Measurements from ENCODE around the gene BPIFB6.

Gene BPIFB6

GRCh38 chr20:33092361-33092760 is 60.9 kb downstream of the BPIFB6 start:
- H3K23ac ChIP-seq (ENCODE audit: low read length): no peak overlapping the region
- H3K79me2 ChIP-seq (ENCODE audit: control insufficient read depth, insufficient read depth, low read length, poor library complexity): no peaks in the 10 kb centered on the region
- H2AK5ac ChIP-seq (ENCODE audit: low read length): no peak overlapping the region
- H3K18ac ChIP-seq (ENCODE audit: low read length): no peak overlapping the region
- no peaks in the 10 kb centered on the region for H3K36me3 ChIP-seq (ENCODE audit: control insufficient read depth in 1 of 2, insufficient read depth in 2 of 2, low read length in 2 of 2)
- no peak overlapping the region for H2BK12ac ChIP-seq (ENCODE audit: low read length)
- no peak overlapping the region for H3K14ac ChIP-seq (ENCODE audit: low read length)
- no peak overlapping the region for H3K4ac ChIP-seq (ENCODE audit: low read depth, low read length)
- no CpG with 5 or more reads among the region's 3 CpGs for WGBS (ENCODE audit: extremely low coverage, insufficient coverage, insufficient read length)
- H3K27ac ChIP-seq (ENCODE audit: low read depth, low read length): no peak overlapping the region
- no peak overlapping the region for H2BK120ac ChIP-seq (ENCODE audit: insufficient read depth, low read length, poor library complexity)
- no peaks in the 10 kb centered on the region for H3K4me1 ChIP-seq (ENCODE audit: control insufficient read depth in 1 of 2, insufficient read depth in 2 of 2, low read length in 2 of 2)
- no peak overlapping the region for H4K91ac ChIP-seq (ENCODE audit: low read depth, low read length)
- no peak overlapping the region for H4K8ac ChIP-seq (ENCODE audit: low read depth, low read length)
- H3K4me3 ChIP-seq (ENCODE audit: low read depth, low read length): no peak overlapping the region
- no peaks in the 10 kb centered on the region for H3K79me1 ChIP-seq (ENCODE audit: low read length)
- H3K9ac ChIP-seq (ENCODE audit: low read length): no peak overlapping the region
- H3K27me3 ChIP-seq (ENCODE audit: insufficient read depth, low read length): no peaks in the 10 kb centered on the region
- H4K12ac ChIP-seq (ENCODE audit: low read depth, low read length): no peak overlapping the region
- peaks cover 3% of the 10 kb centered on the region for H3K9me3 ChIP-seq (ENCODE audit: insufficient read depth, low read depth, low read length)
- H2AFZ ChIP-seq (ENCODE audit: insufficient read depth, low read length, poor library complexity): no peak overlapping the region
- no peak overlapping the region for H2BK5ac ChIP-seq (ENCODE audit: low read depth, low read length, poor library complexity)
- no peak overlapping the region for H3K4me2 ChIP-seq (ENCODE audit: low read length)
- no peak for DNase-seq

- DNase-seq: no peak
- H3K79me1 ChIP-seq (ENCODE audit: low read length): no peaks in the 10 kb centered on the region
- no peak overlapping the region for H4K8ac ChIP-seq (ENCODE audit: low read depth, low read length)
- no peak overlapping the region for H3K14ac ChIP-seq (ENCODE audit: low read length)
- H3K4ac ChIP-seq (ENCODE audit: low read depth, low read length): no peak overlapping the region
- H3K9ac ChIP-seq (ENCODE audit: low read length): no peak overlapping the region
- no peak overlapping the region for H2BK5ac ChIP-seq (ENCODE audit: low read depth, low read length, poor library complexity)
- H2BK12ac ChIP-seq (ENCODE audit: low read length): no peak overlapping the region
- no peak overlapping the region for H2AFZ ChIP-seq (ENCODE audit: insufficient read depth, low read length, poor library complexity)
- peaks cover 3% of the 10 kb centered on the region for H3K9me3 ChIP-seq (ENCODE audit: insufficient read depth, low read depth, low read length)
- H3K27me3 ChIP-seq (ENCODE audit: insufficient read depth, low read length): no peaks in the 10 kb centered on the region
- H3K27ac ChIP-seq (ENCODE audit: low read depth, low read length): no peak overlapping the region
- H3K79me2 ChIP-seq (ENCODE audit: control insufficient read depth, insufficient read depth, low read length, poor library complexity): no peaks in the 10 kb centered on the region
- H3K36me3 ChIP-seq (ENCODE audit: control insufficient read depth in 1 of 2, insufficient read depth in 2 of 2, low read length in 2 of 2): no peaks in the 10 kb centered on the region
- no peak overlapping the region for H4K12ac ChIP-seq (ENCODE audit: low read depth, low read length)
- H4K91ac ChIP-seq (ENCODE audit: low read depth, low read length): no peak overlapping the region
- 100% methylated on average over 1 of the region's 1 CpG for WGBS (ENCODE audit: extremely low coverage, insufficient coverage, insufficient read length)
- H3K23ac ChIP-seq (ENCODE audit: low read length): no peak overlapping the region
- H2AK5ac ChIP-seq (ENCODE audit: low read length): no peak overlapping the region
- no peak overlapping the region for H3K4me3 ChIP-seq (ENCODE audit: low read depth, low read length)
- no peaks in the 10 kb centered on the region for H3K4me1 ChIP-seq (ENCODE audit: control insufficient read depth in 1 of 2, insufficient read depth in 2 of 2, low read length in 2 of 2)
- H2BK120ac ChIP-seq (ENCODE audit: insufficient read depth, low read length, poor library complexity): no peak overlapping the region
- no peak overlapping the region for H3K4me2 ChIP-seq (ENCODE audit: low read length)
- no peak overlapping the region for H3K18ac ChIP-seq (ENCODE audit: low read length)
These were observed 61.6 kb downstream of the BPIFB6 start for GRCh38 chr20:33093074-33093473.

- H3K14ac ChIP-seq (ENCODE audit: low read length): no peak overlapping the region
- no peaks in the 10 kb centered on the region for H3K4me1 ChIP-seq (ENCODE audit: control insufficient read depth in 1 of 2, insufficient read depth in 2 of 2, low read length in 2 of 2)
- H3K79me2 ChIP-seq (ENCODE audit: control insufficient read depth, insufficient read depth, low read length, poor library complexity): no peaks in the 10 kb centered on the region
- H4K12ac ChIP-seq (ENCODE audit: low read depth, low read length): no peak overlapping the region
- WGBS (ENCODE audit: extremely low coverage, insufficient coverage, insufficient read length): 100% methylated on average over 1 of the region's 1 CpG
- H4K8ac ChIP-seq (ENCODE audit: low read depth, low read length): no peak overlapping the region
- no peaks in the 10 kb centered on the region for H3K36me3 ChIP-seq (ENCODE audit: control insufficient read depth in 1 of 2, insufficient read depth in 2 of 2, low read length in 2 of 2)
- no peak overlapping the region for H4K91ac ChIP-seq (ENCODE audit: low read depth, low read length)
- no peak overlapping the region for H3K27ac ChIP-seq (ENCODE audit: low read depth, low read length)
- no peak overlapping the region for H2BK12ac ChIP-seq (ENCODE audit: low read length)
- no peak overlapping the region for H2AK5ac ChIP-seq (ENCODE audit: low read length)
- no peak overlapping the region for H3K18ac ChIP-seq (ENCODE audit: low read length)
- H3K27me3 ChIP-seq (ENCODE audit: insufficient read depth, low read length): no peaks in the 10 kb centered on the region
- no peak overlapping the region for H3K4me2 ChIP-seq (ENCODE audit: low read length)
- DNase-seq: no peak
- no peak overlapping the region for H2BK120ac ChIP-seq (ENCODE audit: insufficient read depth, low read length, poor library complexity)
- no peak overlapping the region for H3K4me3 ChIP-seq (ENCODE audit: low read depth, low read length)
- no peak overlapping the region for H3K9ac ChIP-seq (ENCODE audit: low read length)
- no peak overlapping the region for H3K23ac ChIP-seq (ENCODE audit: low read length)
- H3K4ac ChIP-seq (ENCODE audit: low read depth, low read length): no peak overlapping the region
- no peaks in the 10 kb centered on the region for H3K79me1 ChIP-seq (ENCODE audit: low read length)
- H3K9me3 ChIP-seq (ENCODE audit: insufficient read depth, low read depth, low read length): peaks cover 3% of the 10 kb centered on the region
- no peak overlapping the region for H2BK5ac ChIP-seq (ENCODE audit: low read depth, low read length, poor library complexity)
- no peak overlapping the region for H2AFZ ChIP-seq (ENCODE audit: insufficient read depth, low read length, poor library complexity)
These were observed 62.1 kb downstream of the BPIFB6 start for GRCh38 chr20:33093582-33093981.
